Measurements from ENCODE around the gene IFT74. TPM values are rescaled to one million over a fixed set of nuclear protein-coding genes. Genes with fewer than 3 reads are reported as not detected.
"Not testable (repeated sequence)": the region's sequence is repeated elsewhere in the genome, so short reads cannot be mapped to it uniquely, and the experiment has no call there.

The IFT74 gene
- polyA plus RNA-seq, 1 donor, result 12.2 TPM

DNA sequence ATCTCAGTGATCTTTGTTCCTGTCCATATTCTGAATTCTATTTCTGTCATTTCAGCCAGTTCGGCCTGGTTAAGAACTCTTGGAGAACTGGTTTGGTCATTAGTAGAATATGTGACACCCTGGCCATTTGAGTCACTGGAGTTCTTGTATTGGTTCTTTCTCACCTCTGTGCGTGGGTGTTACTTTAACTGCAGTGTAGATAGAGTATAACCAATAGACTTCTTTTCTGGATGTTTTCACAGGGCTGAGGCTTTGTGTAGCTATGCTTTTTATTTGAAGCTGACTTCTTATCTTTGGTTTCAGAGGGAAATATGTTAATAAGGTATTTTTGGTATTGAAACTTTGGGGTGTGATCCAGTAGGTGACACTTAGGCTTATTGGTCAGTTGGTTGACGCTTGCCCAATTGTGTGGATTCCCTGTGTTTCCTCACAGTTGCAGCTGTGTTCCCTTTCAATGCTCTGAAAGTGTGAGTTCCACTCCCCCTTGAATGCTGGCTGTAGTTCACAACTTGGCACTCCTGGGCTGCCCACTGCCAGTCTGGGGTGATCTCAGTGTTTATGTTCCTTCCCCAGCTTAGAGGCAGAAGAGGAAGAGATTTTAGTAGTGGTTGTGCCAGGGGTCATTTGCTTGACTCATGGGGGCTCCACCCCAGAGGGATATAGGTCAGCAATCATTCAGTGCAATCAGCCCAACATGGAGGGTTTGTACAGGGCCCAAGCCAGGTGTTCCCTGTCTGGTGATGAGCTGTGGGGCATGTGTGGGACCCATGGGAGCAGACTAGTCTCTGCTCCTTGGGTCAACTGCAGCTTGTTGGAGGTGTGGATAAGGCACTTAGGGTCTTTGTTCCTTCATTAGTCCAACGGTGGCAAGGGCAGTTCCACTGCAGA is 117.9 kb downstream of the IFT74 start:
- DNase-seq (ENCODE audit: low read depth), result no peak

GRCh38 chr9:27078685-27079084 is 122.5 kb downstream of the IFT74 start:
- no peak for DNase-seq (ENCODE audit: low read depth)

DNA sequence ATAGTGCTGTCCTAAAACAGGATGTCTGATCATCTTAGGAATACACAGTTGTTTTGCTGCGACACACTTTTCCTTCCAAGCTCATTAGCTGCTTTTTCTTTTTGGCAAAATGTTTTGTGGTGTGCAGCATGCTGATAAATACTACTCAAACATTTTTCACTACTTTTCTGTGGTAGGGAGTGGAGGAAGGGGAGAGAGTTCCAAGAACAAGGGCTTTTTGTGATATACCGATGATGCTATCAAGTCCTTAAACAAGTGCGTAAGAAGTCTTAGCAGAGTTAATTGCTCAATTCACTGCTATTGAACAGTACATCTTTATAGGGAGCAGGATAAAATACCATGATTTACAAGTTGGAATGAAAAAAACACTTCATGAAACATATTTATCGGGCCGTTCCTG is 129.2 kb downstream of the IFT74 start:
- DNase-seq (ENCODE audit: low read depth), result no peak

DNA sequence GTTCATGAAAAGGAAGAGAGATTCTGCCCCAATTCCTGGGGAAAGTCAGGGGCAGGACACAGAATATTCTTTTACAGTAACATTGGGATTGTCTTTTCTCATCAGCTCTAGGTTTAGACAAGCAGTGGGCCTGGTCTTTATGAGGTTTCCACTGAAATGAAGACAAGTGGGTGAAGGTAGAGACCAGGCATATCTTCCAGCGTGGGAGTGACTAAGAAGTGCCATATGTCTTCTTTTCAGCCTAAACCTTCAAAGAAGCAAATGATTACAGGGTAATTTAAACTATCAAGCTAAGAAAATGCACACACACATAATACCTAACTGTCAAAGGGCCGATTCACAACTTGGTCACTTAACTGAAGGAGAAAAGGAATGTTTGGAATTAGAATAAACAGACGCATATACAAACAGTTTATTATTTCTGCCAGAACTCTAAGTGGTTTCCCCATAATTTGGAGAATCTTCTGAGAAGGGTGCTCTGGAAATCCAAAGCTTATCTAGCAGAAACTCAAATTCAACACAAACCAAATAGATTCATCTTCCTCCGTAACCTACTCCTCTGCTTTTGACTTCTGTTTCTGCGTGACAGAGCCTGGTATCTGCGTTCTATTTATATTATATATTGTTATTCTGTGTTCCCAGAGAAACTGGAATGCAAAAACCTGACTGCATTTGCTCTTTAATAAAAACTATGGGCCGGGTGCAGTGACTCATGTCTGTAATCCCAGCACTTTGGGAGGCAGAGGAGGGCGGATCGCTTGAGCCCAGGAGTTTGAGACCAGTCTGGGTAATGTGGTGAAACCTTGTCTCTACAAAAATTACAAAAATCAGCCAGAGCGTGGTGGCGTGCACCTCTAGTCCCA is 130.8 kb downstream of the IFT74 start:
- no peak for DNase-seq (ENCODE audit: low read depth)

GRCh38 chr9:27088981-27089380 is 132.8 kb downstream of the IFT74 start:
- DNase-seq (ENCODE audit: low read depth), result no peak

GRCh38 chr9:27089706-27090105 is 133.5 kb downstream of the IFT74 start:
- DNase-seq (ENCODE audit: low read depth), result no peak

GRCh38 chr9:27090231-27090630 is 134.0 kb downstream of the IFT74 start:
- no peak for DNase-seq (ENCODE audit: low read depth)

- no peak for DNase-seq (ENCODE audit: low read depth)
Observed at GRCh38 chr9:27090711-27091110, 134.5 kb downstream of the IFT74 start.

- DNase-seq (ENCODE audit: low read depth), result not testable (repeated sequence)
Observed at GRCh38 chr9:27092496-27092895, 136.3 kb downstream of the IFT74 start.

DNA sequence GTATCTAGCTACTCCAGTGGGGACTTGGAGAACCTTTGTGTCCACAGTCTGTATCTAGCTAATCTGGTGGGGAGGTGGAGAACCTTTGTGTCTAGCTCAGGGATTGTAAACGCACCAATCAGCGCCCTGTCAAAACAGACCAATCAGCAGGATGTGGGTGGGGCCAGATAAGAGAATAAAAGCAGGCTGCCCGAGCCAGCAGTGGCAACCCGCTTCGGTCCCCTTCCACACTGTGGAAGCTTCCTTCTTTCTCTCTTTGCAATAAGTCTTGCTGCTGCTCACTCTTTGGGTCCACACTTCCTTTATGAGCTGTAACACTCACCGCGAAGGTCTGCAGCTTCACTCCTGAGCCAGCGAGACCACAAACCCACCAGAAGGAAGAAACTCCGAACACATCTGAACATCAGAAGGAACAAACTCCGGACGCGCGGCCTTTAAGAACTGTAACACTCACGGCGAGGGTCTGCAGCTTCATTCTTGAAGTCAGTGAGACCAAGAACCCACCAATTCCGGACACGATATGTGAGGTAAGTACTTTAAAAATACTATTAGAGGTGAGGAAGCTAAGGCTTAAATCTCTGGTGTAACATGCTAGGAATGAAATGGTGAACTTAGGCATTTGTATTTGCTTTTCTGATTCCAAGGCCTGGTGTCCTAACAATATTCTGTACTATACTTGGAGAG is 137.3 kb downstream of the IFT74 start:
- not testable (repeated sequence) for DNase-seq (ENCODE audit: low read depth)

DNA sequence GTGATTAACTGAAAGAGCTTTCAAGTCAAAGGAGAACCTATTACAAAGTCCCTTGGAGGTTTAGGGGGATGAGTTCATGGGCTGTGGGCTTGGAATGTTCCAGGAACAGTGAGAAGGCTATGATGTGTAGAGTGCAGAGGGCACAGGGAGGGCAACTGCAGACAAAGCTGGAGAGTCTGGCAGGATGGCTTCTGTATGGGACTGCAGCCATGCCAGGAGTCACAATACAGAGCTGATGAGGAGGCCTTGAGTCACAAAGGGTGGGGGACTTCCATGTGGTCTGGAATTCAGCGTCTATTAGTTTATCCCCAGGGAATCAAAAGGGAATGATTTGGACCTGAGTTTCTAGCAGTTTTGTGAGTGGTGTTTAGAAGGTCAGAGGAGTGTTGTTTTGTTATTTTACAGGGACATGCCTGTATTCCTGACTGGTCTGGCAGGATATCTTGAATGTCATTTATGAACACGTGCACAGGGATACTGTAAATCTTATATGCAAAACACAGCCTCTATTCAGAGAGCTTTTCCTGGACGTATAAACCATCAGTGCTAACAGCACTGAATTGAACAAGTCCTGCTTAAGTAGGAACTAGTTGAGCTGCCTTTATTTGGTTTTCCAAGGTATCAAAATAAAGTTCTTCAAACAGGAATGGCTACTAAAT is 138.6 kb downstream of the IFT74 start:
- no peak for DNase-seq (ENCODE audit: low read depth)

DNA sequence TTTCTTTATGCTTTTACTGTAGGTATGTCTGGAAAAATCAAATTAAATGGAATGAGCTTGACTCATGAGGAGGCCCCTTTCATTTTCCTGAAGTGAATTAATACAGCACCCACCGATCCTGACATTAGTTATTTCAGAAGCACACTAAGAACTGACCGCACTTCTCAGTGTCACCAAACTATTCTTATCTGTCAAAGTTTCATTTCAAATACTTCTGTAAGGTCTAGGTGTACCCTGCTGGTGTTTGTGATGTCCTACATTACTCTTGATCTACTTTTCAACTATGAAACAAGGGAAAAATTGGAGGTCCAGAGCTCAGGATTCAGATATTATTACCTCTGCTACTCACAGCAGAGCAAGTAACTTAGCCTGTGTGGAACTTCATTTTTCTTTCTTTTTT is 151.0 kb downstream of the IFT74 start:
- no peak for DNase-seq (ENCODE audit: low read depth)

GRCh38 chr9:27108981-27109541 is 152.8 kb downstream of the IFT74 start, which contains the start of gene TEK:
TEK (plus strand) TSS chr9:27109225; CDS start chr9:27109591, 366 bp downstream.
- no peak for DNase-seq (ENCODE audit: low read depth)

DNA sequence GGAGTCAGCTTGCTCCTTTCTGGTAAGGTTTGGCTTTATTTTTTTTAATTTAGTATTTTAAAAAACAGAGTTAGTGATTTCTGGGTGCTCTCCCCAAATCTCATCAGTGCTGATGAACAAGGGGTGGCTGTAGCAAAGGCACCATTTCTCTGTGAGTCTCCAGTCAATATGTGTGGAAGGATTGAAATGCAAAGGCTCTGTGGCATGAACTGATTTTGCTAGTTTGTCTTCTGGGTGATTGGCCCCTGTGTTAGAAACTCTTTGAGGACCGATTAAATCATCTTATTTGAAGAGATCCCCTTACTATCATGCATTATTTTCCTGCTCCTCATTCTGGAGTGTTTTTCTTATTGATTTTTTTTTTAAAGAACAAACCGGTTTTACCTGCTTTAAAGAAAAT is 153.4 kb downstream of the IFT74 start:
- no peak for DNase-seq (ENCODE audit: low read depth)

- no peak for DNase-seq (ENCODE audit: low read depth)
Observed at GRCh38 chr9:27110181-27110580, 154.0 kb downstream of the IFT74 start.

DNA sequence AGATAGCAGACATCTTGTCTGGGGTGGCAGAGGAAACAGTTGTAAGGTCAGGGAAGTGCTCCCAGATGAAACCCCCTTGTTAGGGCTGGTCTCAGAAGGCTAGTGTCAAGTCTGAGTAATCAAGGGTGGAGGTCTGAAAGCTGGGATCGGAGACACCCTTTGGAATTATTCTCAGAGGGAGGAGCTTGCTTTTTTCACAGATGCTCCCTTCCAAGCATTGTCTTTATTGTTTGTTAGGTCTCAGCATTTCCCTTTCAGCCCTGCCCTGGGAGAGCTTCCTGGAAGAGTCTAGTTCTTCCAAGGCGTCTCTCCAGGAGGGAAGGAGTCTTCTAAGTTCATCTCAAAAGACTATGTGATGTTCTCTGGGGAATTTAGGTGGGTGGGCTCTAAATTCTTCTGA is 156.0 kb downstream of the IFT74 start:
- no peak for DNase-seq (ENCODE audit: low read depth)

Other genes starting within 250 kb of the IFT74 start
- gene CAAP1, start 63.6 kb upstream of the IFT74 start, polyA plus RNA-seq (ENCODE audit: insufficient read length), result 16.6 TPM
- 30.9 TPM for gene PLAA, start 9.2 kb upstream of the IFT74 start, polyA plus RNA-seq (ENCODE audit: insufficient read length)
- 0.11 TPM for gene LRRC19, start 49.3 kb downstream of the IFT74 start, polyA plus RNA-seq (ENCODE audit: insufficient read length)
- 14.0 TPM for gene TEK, start 152.8 kb downstream of the IFT74 start, polyA plus RNA-seq (ENCODE audit: insufficient read length)